VCaP (cell line): ENCODE data around the gene PTPRJ.
"Not testable (repeated sequence)": the region's sequence is repeated elsewhere in the genome, so short reads cannot be mapped to it uniquely, and the experiment has no call there.

Source experiments
- H3K27ac ChIP-seq: fragments of 450-650 bp; 2 replicates; pipeline ENCODE4 v1.5.1; 2017
- CTCF ChIP-seq: fragments of 450-650 bp; conservative IDR thresholded peaks from 2 replicates; pipeline ENCODE4 v1.5.1; 2017; ENCODE audit warnings: mild to moderate bottlenecking, moderate library complexity

PTPRJ gene

GRCh38 chr11:47944632-47945031 lies 35.7 kb upstream of the PTPRJ start:
- no peak for TF ChIP-seq CTCF
- no peak overlapping the region for H3K27ac ChIP-seq

- H3K27ac ChIP-seq: peak overlapping the region; percentile 38
These were observed 33.4 kb upstream of the PTPRJ start for GRCh38 chr11:47946682-47947559.

GRCh38 chr11:47948137-47948536 lies 32.2 kb upstream of the PTPRJ start:
- no peak overlapping the region for H3K27ac ChIP-seq
- TF ChIP-seq CTCF: no peak

More at GRCh38 chr11:47946682-47947559, 33.4 kb upstream of the PTPRJ start:
- no peak for TF ChIP-seq CTCF

GRCh38 chr11:47949001-47949675 lies 31.2 kb upstream of the PTPRJ start:
- H3K27ac ChIP-seq: not testable (repeated sequence)

- H3K27ac ChIP-seq: no peak overlapping the region
- no peak for TF ChIP-seq CTCF
These were observed 30.0 kb upstream of the PTPRJ start for GRCh38 chr11:47950396-47950795.

GRCh38 chr11:47951504-47951903 lies 28.9 kb upstream of the PTPRJ start:
- not testable (repeated sequence) for H3K27ac ChIP-seq

- no peak for TF ChIP-seq CTCF
- H3K27ac ChIP-seq: no peak overlapping the region
These were observed 25.2 kb upstream of the PTPRJ start for GRCh38 chr11:47955061-47955755.

GRCh38 chr11:47960015-47960414 lies 20.3 kb upstream of the PTPRJ start:
- no peak overlapping the region for H3K27ac ChIP-seq
- TF ChIP-seq CTCF: no peak
